GM10847 (cell line): ENCODE results near the gene SFTPB.

Source experiments
- POLR2A ChIP-seq: IDR thresholded peaks from 2 replicates; pipeline ENCODE4 v1.6.1; 2011; ENCODE audit not compliant: insufficient read length; ENCODE audit errors: extremely low read depth

Gene SFTPB

GRCh38 chr2:85666435-85667316 lies 1.3 kb downstream of the SFTPB start:
- TF ChIP-seq POLR2A, result no peak

- no peak for TF ChIP-seq POLR2A
Measured at GRCh38 chr2:85666016-85666415, 2.0 kb downstream of the SFTPB start.

- no peak for TF ChIP-seq POLR2A
Measured at GRCh38 chr2:85665264-85665937, 2.6 kb downstream of the SFTPB start.

- TF ChIP-seq POLR2A, result no peak
Measured at GRCh38 chr2:85663594-85664565, 4.1 kb downstream of the SFTPB start.

GRCh38 chr2:85662899-85663593 lies 5.0 kb downstream of the SFTPB start:
- no peak for TF ChIP-seq POLR2A

- TF ChIP-seq POLR2A, result no peak
Measured at GRCh38 chr2:85661139-85661858, 6.7 kb downstream of the SFTPB start.

GRCh38 chr2:85660725-85661124 lies 7.3 kb downstream of the SFTPB start:
- TF ChIP-seq POLR2A, result no peak

GRCh38 chr2:85659324-85659981 lies 8.5 kb downstream of the SFTPB start:
- no peak for TF ChIP-seq POLR2A

- TF ChIP-seq POLR2A, result no peak
Measured at GRCh38 chr2:85656468-85656867, 11.5 kb downstream of the SFTPB start.

- TF ChIP-seq POLR2A, result no peak
Measured at GRCh38 chr2:85655961-85656417, 12.0 kb downstream of the SFTPB start.

GRCh38 chr2:85653996-85654395 lies 14.0 kb downstream of the SFTPB start:
- no peak for TF ChIP-seq POLR2A

- no peak for TF ChIP-seq POLR2A
Measured at GRCh38 chr2:85652056-85652455, 15.9 kb downstream of the SFTPB start.

GRCh38 chr2:85651097-85651496 lies 16.9 kb downstream of the SFTPB start:
- no peak for TF ChIP-seq POLR2A
